Endothelial cell (in vitro differentiated cells): ENCODE data around the gene NEMF. TPM values are rescaled to one million over a fixed set of nuclear protein-coding genes. Genes with fewer than 3 reads are reported as not detected.

ENCODE experiments used
- DNase-seq: peaks from one replicate; pipeline ENCODE4 v3.0.0; 2021; ENCODE audit warnings: low spot score
- H3K27ac Mint-ChIP-seq: one replicate; pipeline ENCODE4 v1.8.0; 2021; ENCODE audit warnings: mixed read lengths, inconsistent platforms; ENCODE audit not compliant: unreplicated experiment
- H3K27me3 Mint-ChIP-seq: one replicate; pipeline ENCODE4 v1.8.0; 2021; ENCODE audit warnings: mild to moderate bottlenecking, moderate library complexity, mixed read lengths, inconsistent platforms; ENCODE audit not compliant: unreplicated experiment
- H3K36me3 Mint-ChIP-seq: one replicate; pipeline ENCODE4 v1.8.0; 2021; ENCODE audit warnings: mild to moderate bottlenecking, low read depth, mixed read lengths, inconsistent platforms; ENCODE audit not compliant: unreplicated experiment
- H3K4me1 Mint-ChIP-seq: one replicate; pipeline ENCODE4 v1.8.0; 2021; ENCODE audit warnings: mild to moderate bottlenecking, mixed read lengths, inconsistent platforms; ENCODE audit not compliant: unreplicated experiment
- H3K4me3 Mint-ChIP-seq: one replicate; pipeline ENCODE4 v1.8.0; 2021; ENCODE audit warnings: mild to moderate bottlenecking, mixed read lengths, inconsistent platforms; ENCODE audit not compliant: unreplicated experiment
- H3K9me3 Mint-ChIP-seq: one replicate; pipeline ENCODE4 v1.8.0; 2021; ENCODE audit warnings: mixed read lengths, inconsistent platforms; ENCODE audit not compliant: unreplicated experiment
- CTCF ChIP-seq: fragments of 200-600 bp; sonication (generic); IDR thresholded peaks from one replicate; pipeline ENCODE4 v1.5.0; 2021; ENCODE audit warnings: antibody characterized with exemption; ENCODE audit not compliant: unreplicated experiment
- long read RNA-seq: library from polyadenylated mRNA; unstranded; transcript quantifications from one replicate; pipeline ENCODE4 v2.0.0, GENCODE V29; 2020; ENCODE audit not compliant: unreplicated experiment
- total RNA-seq: library from RNA; stranded (reverse); fragmentation: NEBNext Ultra II Directional; extraction: Animal tissue kit (Norgen Biotek cat#: 25700); gene quantifications from one replicate; pipeline ENCODE4 v1.2.1, GENCODE V29; 2021; ENCODE audit not compliant: unreplicated experiment

NEMF gene
- 55.5 TPM for total RNA-seq
- long read RNA-seq, partial matches to known transcripts: 26 of 33 reads
- long read RNA-seq, other reads (novel, unspliced or antisense): 7 of 33 reads

GRCh38 chr14:49852301-49853157, at the start of gene NEMF:
NEMF (minus strand) TSS chr14:49852788; CDS start chr14:49852753, 35 bp downstream.
- Mint-ChIP-seq H3K27ac (peak within 1 kb of the TSS; percentile 100), H3K4me1 (peaks cover 19% of the 10 kb centered on the region), H3K4me3 (peak within 1 kb of the TSS; percentile 99), H3K27me3 (peaks cover 8% of the 10 kb centered on the region), H3K36me3 (peaks cover 13% of the 10 kb centered on the region), H3K9me3 (no peaks in the 10 kb centered on the region)
- TF ChIP-seq CTCF: peak; percentile 70
- DNase-seq: peak; percentile 87

GRCh38 chr14:49900973-49901372, 48.4 kb upstream of the NEMF start:
- Mint-ChIP-seq H3K36me3 (no peaks in the 10 kb centered on the region), H3K9me3 (no peaks in the 10 kb centered on the region), H3K27ac (no peak overlapping the region), H3K27me3 (peaks cover 5% of the 10 kb centered on the region), H3K4me1 (peaks cover 11% of the 10 kb centered on the region), H3K4me3 (no peak overlapping the region)
- TF ChIP-seq CTCF: no peak
- no peak for DNase-seq

GRCh38 chr14:49898485-49898884, 45.9 kb upstream of the NEMF start:
- H3K4me1 Mint-ChIP-seq: peaks cover 28% of the 10 kb centered on the region
- peaks cover 8% of the 10 kb centered on the region for H3K27me3 Mint-ChIP-seq
- peaks cover 21% of the 10 kb centered on the region for H3K36me3 Mint-ChIP-seq
- H3K9me3 Mint-ChIP-seq: no peaks in the 10 kb centered on the region
- H3K27ac Mint-ChIP-seq: no peak overlapping the region
- no peak overlapping the region for H3K4me3 Mint-ChIP-seq
- TF ChIP-seq CTCF: no peak
- DNase-seq: no peak

GRCh38 chr14:49897965-49898364, 45.4 kb upstream of the NEMF start:
- Mint-ChIP-seq H3K4me3 (no peak overlapping the region), H3K27ac (no peak overlapping the region), H3K36me3 (peaks cover 21% of the 10 kb centered on the region), H3K27me3 (peaks cover 8% of the 10 kb centered on the region), H3K9me3 (no peaks in the 10 kb centered on the region), H3K4me1 (peaks cover 28% of the 10 kb centered on the region)
- no peak for TF ChIP-seq CTCF
- DNase-seq: no peak

GRCh38 chr14:49897414-49897813, 44.8 kb upstream of the NEMF start:
- peaks cover under 1% of the 10 kb centered on the region for H3K9me3 Mint-ChIP-seq
- H3K4me1 Mint-ChIP-seq: peaks cover 29% of the 10 kb centered on the region
- TF ChIP-seq CTCF: no peak
- DNase-seq: no peak
- H3K27me3 Mint-ChIP-seq: peaks cover 8% of the 10 kb centered on the region
- no peak overlapping the region for H3K27ac Mint-ChIP-seq
- no peak overlapping the region for H3K4me3 Mint-ChIP-seq
- H3K36me3 Mint-ChIP-seq: peaks cover 22% of the 10 kb centered on the region
